ENCODE results near the gene SAMD10. TPM values are rescaled to one million over a fixed set of nuclear protein-coding genes. Genes with fewer than 3 reads are reported as not detected.

SAMD10 gene
- total and polyA plus RNA-seq, 2 of the 8 experiments (the other 6 are each of a cell fraction or from before 2014, with no cell fraction given), result 3.0 to 5.2 TPM

DNA sequence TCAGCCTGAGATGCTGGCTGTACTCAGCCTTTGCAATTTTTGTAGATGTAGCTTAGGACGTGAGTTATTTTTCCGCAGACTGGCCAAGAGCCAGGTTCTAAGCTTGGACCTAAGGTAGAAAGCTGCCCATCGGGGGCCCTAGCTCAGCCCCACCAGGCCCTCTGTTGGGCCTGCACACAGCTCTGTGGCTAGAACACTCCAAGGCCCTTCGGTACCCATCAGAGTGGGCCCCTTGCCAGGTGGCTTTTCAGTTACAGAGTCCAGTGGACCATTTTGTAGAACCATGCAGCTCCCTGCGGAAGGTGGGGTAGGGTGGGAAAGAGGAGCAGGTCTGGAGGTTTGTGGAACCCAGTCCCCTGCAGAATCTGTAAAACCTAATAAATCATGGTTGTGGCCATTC, 45.8 kb downstream of the SAMD10 start:
- H2BK20ac ChIP-seq (ENCODE audit: low read length), result no peak overlapping the region
- H3K79me2 ChIP-seq (ENCODE audit: control insufficient read depth in 1 of 2, insufficient read depth in 2 of 2, low read length in 2 of 2), result no peaks in the 10 kb centered on the region
- H3K23me2 ChIP-seq (ENCODE audit: low read depth, low read length), result peaks cover 2% of the 10 kb centered on the region; the same call in 1 of the 2 replicates
- H3K79me1 ChIP-seq (ENCODE audit: low read depth, low read length), result 0 out of 2 replicates have a peak, but pooled peaks cover 2% of the 10 kb centered on the region
- peaks cover 2 to 20% (median 13%) of the 10 kb centered on the region in 4 experiments; a peak in 6 of 8 replicates for H3K36me3 ChIP-seq (ENCODE audit: control insufficient read depth in 2 of 4, insufficient read depth in 4 of 4, low read length in 3 of 4)
- H4K5ac ChIP-seq (ENCODE audit: insufficient read length, low read depth, low read length), result no peak overlapping the region
- H3K56ac ChIP-seq (replicated peaks; ENCODE audit: insufficient read length, low read depth, low read length), result no peak overlapping the region
- H3K27ac ChIP-seq (ENCODE audit: low read depth, low read length), result no peak overlapping the region
- 94% methylated on average over 5 of the region's 5 CpGs; no CpG with 5 or more reads in 1 of the 2 experiments for WGBS, 2 experiments (ENCODE audit: extremely low coverage in 1 of 2, insufficient coverage in 1 of 2, insufficient read length in 1 of 2, insufficient replicate concordance in 2 of 2, low coverage in 1 of 2, low lambda C conversion rate in 2 of 2, missing lambda C conversion rate in 1 of 2)
- H2AK5ac ChIP-seq (ENCODE audit: low read depth, low read length), result no peak overlapping the region
- H2BK5ac ChIP-seq (ENCODE audit: low read depth, low read length), result no peak overlapping the region
- peaks cover 0 to under 1% (median 0%) of the 10 kb centered on the region in 4 experiments; a peak in 2 of 7 replicates for H3K4me1 ChIP-seq (replicated peaks in 1 of 4; ENCODE audit: control insufficient read depth in 3 of 4, insufficient read depth in 4 of 4, low read length in 3 of 4)
- peaks cover 6 to 16% of the 10 kb centered on the region in 2 experiments for H4K20me1 ChIP-seq (replicated peaks in 1 of 2; ENCODE audit: control insufficient read depth in 1 of 2, insufficient read depth in 2 of 2, low read length in 2 of 2)
- CTCF ChIA-PET (ENCODE audit: partially characterized antibody), result interaction anchor here (0.7 to 7.7 kb wide), 16 partner anchors 8 to 999 kb away, joined by 3 to 58 read pairs (median 5); partner anchors contain the start of genes PRPF6 and SAMD10
- no peak for DNase-seq (ENCODE audit: low read depth in 1 of 2, low spot score in 2 of 2)
- no peak overlapping the region for H3K18ac ChIP-seq (ENCODE audit: extremely low read depth, low read length)
- no peak overlapping the region for H3K4ac ChIP-seq (replicated peaks; ENCODE audit: insufficient read length, low read depth, low read length)
- no peak overlapping the region for H3K4me3 ChIP-seq (ENCODE audit: extremely low read depth in 1 of 4, insufficient read depth in 2 of 4, low read depth in 3 of 4, low read length in 4 of 4)
- H2BK12ac ChIP-seq (ENCODE audit: low read depth, low read length), result no peak overlapping the region
- H2BK120ac ChIP-seq (replicated peaks; ENCODE audit: low read depth, low read length), result no peak overlapping the region
- no peak overlapping the region for H3K14ac ChIP-seq (ENCODE audit: insufficient read length)
- no peaks in the 10 kb centered on the region for H3K9me3 ChIP-seq (ENCODE audit: insufficient read depth in 2 of 2, low read depth in 1 of 2, low read length in 1 of 2)
- H3K23ac ChIP-seq (ENCODE audit: insufficient read length), result no peak overlapping the region
- no peak overlapping the region for H2AFZ ChIP-seq (ENCODE audit: low read length)
- H3K27me3 ChIP-seq (replicated peaks in 1 of 4; ENCODE audit: control insufficient read depth in 3 of 4, extremely low read depth in 1 of 4, insufficient read depth in 3 of 4, low read length in 3 of 4), result no peaks in the 10 kb centered on the region
- no peak for FAIRE-seq
- H3K9ac ChIP-seq (replicated peaks in 1 of 4; ENCODE audit: extremely low read depth in 1 of 4, low read depth in 3 of 4, low read length in 3 of 4), result no peak overlapping the region
- H4K8ac ChIP-seq (ENCODE audit: extremely low read depth, insufficient read depth, low read length), result no peak overlapping the region; the same call in 1 of the 2 replicates
- no peak overlapping the region for H2BK15ac ChIP-seq (ENCODE audit: low read length)
- no peak overlapping the region for H3K4me2 ChIP-seq (ENCODE audit: insufficient read depth in 1 of 2, low read depth in 2 of 2, low read length in 2 of 2)
- POLR2A ChIA-PET (ENCODE audit: partially characterized antibody), result interaction anchor here (1.3 to 1.4 kb wide), 2 partner anchors 26 to 69 kb away, joined by 3 to 7 read pairs; partner anchors contain the start of gene TPD52L2
- no peak overlapping the region for H4K91ac ChIP-seq (replicated peaks; ENCODE audit: insufficient read length, low read length)
- no peak for TF ChIP-seq SP4 (IDR thresholded peaks at IDR 0.05; ENCODE audit: low read length)
- TF ChIP-seq RXRA (IDR thresholded peaks at IDR 0.05; ENCODE audit: insufficient read depth, low read depth, low read length), result no peak
- TF ChIP-seq PHF8 (conservative IDR thresholded peaks at IDR 0.05; ENCODE audit: low read depth, low read length), result no peak
- no peak for TF ChIP-seq GTF2F1 (IDR thresholded peaks at IDR 0.05; ENCODE audit: borderline replicate concordance, low read depth, low read length)
- no peak for TF ChIP-seq RBBP5 (IDR thresholded peaks at IDR 0.05; ENCODE audit: borderline replicate concordance, low read depth, low read length)
- TF ChIP-seq SIRT6 (IDR thresholded peaks at IDR 0.05; ENCODE audit: low read length), result no peak
- TF ChIP-seq POLR2AphosphoS5 (IDR thresholded peaks at IDR 0.05; ENCODE audit: low read depth, low read length), result no peak
- TF ChIP-seq, protein P1, sequence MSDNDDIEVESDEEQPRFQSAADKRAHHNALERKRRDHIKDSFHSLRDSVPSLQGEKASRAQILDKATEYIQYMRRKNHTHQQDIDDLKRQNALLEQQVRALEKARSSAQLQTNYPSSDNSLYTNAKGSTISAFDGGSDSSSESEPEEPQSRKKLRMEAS (IDR thresholded peaks at IDR 0.05), result no peak
- TF ChIP-seq RFX5 (IDR thresholded peaks at IDR 0.05; ENCODE audit: borderline replicate concordance, low read depth, low read length), result no peak
- no peak for TF ChIP-seq SIX5 (IDR thresholded peaks at IDR 0.05; ENCODE audit: low read depth, low read length)
- TF ChIP-seq TEAD4 (IDR thresholded peaks at IDR 0.05; ENCODE audit: low read depth, low read length), result no peak
- TF ChIP-seq JUND (IDR thresholded peaks at IDR 0.05; ENCODE audit: low read length), result no peak
- no peak for TF ChIP-seq BCL11A (IDR thresholded peaks at IDR 0.05; ENCODE audit: low read depth in 2 of 2, low read length in 2 of 2)
- no peak for TF ChIP-seq BACH1 (IDR thresholded peaks at IDR 0.05; ENCODE audit: low read length)

All from H1 (cell line).